Activated T-helper 1 cell treated with anti-CD3 and anti-CD28 coated beads, Interleukin-2, amount 50 U/mL, for 16 hours (primary cell): ENCODE data around the gene MKLN1.
"Not testable (repeated sequence)": the region's sequence is repeated elsewhere in the genome, so short reads cannot be mapped to it uniquely, and the experiment has no call there.

Experiments
- DNase-seq, 2 donors: peaks; one replicate each; pipeline ENCODE4 v3.0.0-alpha.2; 2020; ENCODE audit warnings: low read depth in 1 of 2, low spot score in 1 of 2

The MKLN1 gene

GRCh38 chr7:131388126-131388525 is 60.5 kb downstream of the MKLN1 start:
- DNase-seq, result no peak

- no peak for DNase-seq
Measured at GRCh38 chr7:131390275-131390674, 62.6 kb downstream of the MKLN1 start.

- no peak for DNase-seq
Measured at GRCh38 chr7:131391145-131391544, 63.5 kb downstream of the MKLN1 start.

- no peak for DNase-seq
Measured at GRCh38 chr7:131400681-131401176, 73.1 kb downstream of the MKLN1 start.

GRCh38 chr7:131401194-131401593 is 73.5 kb downstream of the MKLN1 start:
- DNase-seq, result no peak

- DNase-seq, result no peak
Measured at GRCh38 chr7:131403322-131403721, 75.6 kb downstream of the MKLN1 start.

GRCh38 chr7:131404226-131404911 is 76.7 kb downstream of the MKLN1 start:
- DNase-seq, result no peak

GRCh38 chr7:131409129-131409766 is 81.6 kb downstream of the MKLN1 start:
- no peak for DNase-seq

- no peak for DNase-seq
Measured at GRCh38 chr7:131412031-131412430, 84.4 kb downstream of the MKLN1 start.

GRCh38 chr7:131413711-131414110 is 86.0 kb downstream of the MKLN1 start:
- no peak for DNase-seq

- DNase-seq, result no peak
Measured at GRCh38 chr7:131424219-131424822, 96.6 kb downstream of the MKLN1 start.

- DNase-seq, result no peak
Measured at GRCh38 chr7:131425992-131426391, 98.3 kb downstream of the MKLN1 start.

- DNase-seq, result not testable (repeated sequence)
Measured at GRCh38 chr7:131430826-131431225, 103.2 kb downstream of the MKLN1 start.

- no peak for DNase-seq
Measured at GRCh38 chr7:131431289-131431688, 103.6 kb downstream of the MKLN1 start.

GRCh38 chr7:131431756-131432155 is 104.1 kb downstream of the MKLN1 start:
- DNase-seq, result no peak

GRCh38 chr7:131436384-131436783 is 108.7 kb downstream of the MKLN1 start:
- DNase-seq, result no peak

- DNase-seq, result no peak
Measured at GRCh38 chr7:131438969-131439368, 111.3 kb downstream of the MKLN1 start.

- DNase-seq, result no peak
Measured at GRCh38 chr7:131443496-131443895, 115.8 kb downstream of the MKLN1 start.

GRCh38 chr7:131444683-131445082 is 117.0 kb downstream of the MKLN1 start:
- no peak for DNase-seq

GRCh38 chr7:131449373-131449902 is 121.8 kb downstream of the MKLN1 start:
- DNase-seq, result no peak

- no peak for DNase-seq
Measured at GRCh38 chr7:131454498-131454897, 126.8 kb downstream of the MKLN1 start.

GRCh38 chr7:131455001-131455400 is 127.3 kb downstream of the MKLN1 start:
- DNase-seq, result no peak
